GM21423 (cell line): Measurements from ENCODE around the gene SGSM2.

Experiments
- ATAC-seq: cut with Tn5 transposase; IDR thresholded peaks from one replicate; pipeline ENCODE4 v1.9.1; 2021; ENCODE audit warnings: mild to moderate bottlenecking, moderate library complexity; ENCODE audit not compliant: unreplicated experiment

SGSM2 gene

GRCh38 chr17:2335726-2336214 lies 1.5 kb upstream of the SGSM2 start:
- no peak for ATAC-seq

- peak; percentile 84 for ATAC-seq
Observed at GRCh38 chr17:2336215-2336851, 968 bp upstream of the SGSM2 start, which contains the start of gene TSR1. Gene TSR1, minus strand, starts transcription at chr17:2336457. Its CDS starts 30 bp downstream, at chr17:2336427.

- ATAC-seq = no peak
Observed at GRCh38 chr17:2337544-2338314, 428 bp downstream of the SGSM2 start.

GRCh38 chr17:2338315-2338657 lies 985 bp downstream of the SGSM2 start:
- ATAC-seq = no peak

GRCh38 chr17:2343421-2343820 lies 6.1 kb downstream of the SGSM2 start:
- ATAC-seq = no peak

GRCh38 chr17:2344528-2344927 lies 7.2 kb downstream of the SGSM2 start:
- no peak for ATAC-seq

- ATAC-seq = no peak
Observed at GRCh38 chr17:2346475-2346874, 9.2 kb downstream of the SGSM2 start.

GRCh38 chr17:2347805-2348685 lies 10.7 kb downstream of the SGSM2 start:
- ATAC-seq = no peak

GRCh38 chr17:2351269-2351668 lies 14.0 kb downstream of the SGSM2 start:
- ATAC-seq = no peak

GRCh38 chr17:2354311-2354710 lies 17.0 kb downstream of the SGSM2 start:
- ATAC-seq = no peak

GRCh38 chr17:2357237-2357636 lies 19.9 kb downstream of the SGSM2 start:
- ATAC-seq = no peak

GRCh38 chr17:2357931-2358434 lies 20.7 kb downstream of the SGSM2 start:
- ATAC-seq = no peak

GRCh38 chr17:2361010-2361760 lies 23.9 kb downstream of the SGSM2 start:
- ATAC-seq = no peak

- ATAC-seq = no peak
Observed at GRCh38 chr17:2362016-2362415, 24.7 kb downstream of the SGSM2 start.

- no peak for ATAC-seq
Observed at GRCh38 chr17:2362416-2362815, 25.1 kb downstream of the SGSM2 start.

- ATAC-seq = no peak
Observed at GRCh38 chr17:2362881-2363280, 25.6 kb downstream of the SGSM2 start.

GRCh38 chr17:2363318-2363717 lies 26.0 kb downstream of the SGSM2 start:
- no peak for ATAC-seq

- no peak for ATAC-seq
Observed at GRCh38 chr17:2363851-2364762, 26.8 kb downstream of the SGSM2 start.

GRCh38 chr17:2364763-2365116 lies 27.4 kb downstream of the SGSM2 start:
- no peak for ATAC-seq

- ATAC-seq = no peak
Observed at GRCh38 chr17:2365132-2365531, 27.8 kb downstream of the SGSM2 start.
